HCT116 (cell line): ENCODE data around the gene SLC6A11.

ENCODE experiments used
- EGR1 ChIP-seq: IDR thresholded peaks from 2 replicates; pipeline ENCODE4 v1.6.1; 2012; ENCODE audit warnings: low read depth
- EZH2 ChIP-seq: fragments of 200-600 bp; sonication (generic); IDR thresholded peaks from 2 replicates; pipeline ENCODE4 v1.6.1; 2017; ENCODE audit warnings: antibody characterized with exemption, mixed run types
- EZH2phosphoT487 ChIP-seq: fragments of 200-600 bp; IDR thresholded peaks from 2 replicates; pipeline ENCODE4 v1.6.1; 2018; ENCODE audit warnings: antibody characterized with exemption, borderline replicate concordance
- JUND ChIP-seq: IDR thresholded peaks from 2 replicates; pipeline ENCODE4 v1.6.1; 2012
- POLR2A ChIP-seq: IDR thresholded peaks from 2 replicates; pipeline ENCODE4 v1.7.0; 2011; ENCODE audit warnings: borderline replicate concordance; ENCODE audit not compliant: insufficient read depth, insufficient read length; ENCODE audit errors: extremely low read depth
- POLR2AphosphoS5 ChIP-seq: IDR thresholded peaks from 2 replicates; pipeline ENCODE4 v1.6.1; 2011; ENCODE audit warnings: mild to moderate bottlenecking, low read depth, low read length, moderate library complexity
- SP1 ChIP-seq: IDR thresholded peaks from 2 replicates; pipeline ENCODE4 v1.6.1; 2012; ENCODE audit warnings: low read depth
- YY1 ChIP-seq: IDR thresholded peaks from 2 replicates; pipeline ENCODE4 v1.6.1; 2011; ENCODE audit warnings: low read length, low read depth, moderate library complexity, mild to moderate bottlenecking; ENCODE audit not compliant: insufficient replicate concordance; ENCODE audit errors: extremely low read depth
- ZBTB33 ChIP-seq: IDR thresholded peaks from 2 replicates; pipeline ENCODE4 v1.6.1; 2011; ENCODE audit warnings: mild to moderate bottlenecking, low read length, moderate library complexity; ENCODE audit not compliant: insufficient replicate concordance; ENCODE audit errors: extremely low read depth
- TF ChIP-seq, protein P1 (sequence below), 3 experiments: fragments of 200-600 bp in 1 of 3; sonication (generic) in 1 of 3; IDR thresholded peaks in 2 of 3; conservative IDR thresholded peaks in 1 of 3; 2 replicates each; pipeline ENCODE4 v1.5.1; 2012 to 2017; ENCODE audit warnings: low read depth in 2 of 3, low read length in 2 of 3, antibody characterized with exemption in 1 of 3, borderline replicate concordance in 1 of 3, control low read depth in 1 of 3, mild to moderate bottlenecking in 1 of 3, mixed read lengths in 1 of 3, mixed run types in 1 of 3, moderate library complexity in 1 of 3; ENCODE audit not compliant: insufficient read depth in 1 of 3

DNA sequence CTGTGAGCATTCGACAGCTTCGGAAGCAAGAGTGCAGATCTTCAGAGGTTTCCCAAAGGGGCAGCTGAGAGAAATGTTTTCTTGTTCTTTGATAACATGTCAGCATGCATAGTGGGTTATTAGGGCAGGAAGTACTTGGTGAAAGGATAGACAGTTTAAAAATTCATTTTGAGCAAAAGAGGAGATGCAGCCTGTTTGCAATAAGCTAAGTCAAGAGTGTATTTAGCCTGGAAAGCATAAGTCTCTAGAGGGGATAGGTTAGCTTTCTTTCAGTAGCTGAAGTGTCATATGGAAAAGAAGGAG is 7.4 kb downstream of the SLC6A11 start:
- TF ChIP-seq EZH2 (no peak), SP1 (no peak), POLR2A (no peak), POLR2AphosphoS5 (no peak), ZBTB33 (no peak), JUND (no peak), EGR1 (no peak), EZH2phosphoT487 (no peak), YY1 (no peak)
- TF ChIP-seq, protein P1, sequence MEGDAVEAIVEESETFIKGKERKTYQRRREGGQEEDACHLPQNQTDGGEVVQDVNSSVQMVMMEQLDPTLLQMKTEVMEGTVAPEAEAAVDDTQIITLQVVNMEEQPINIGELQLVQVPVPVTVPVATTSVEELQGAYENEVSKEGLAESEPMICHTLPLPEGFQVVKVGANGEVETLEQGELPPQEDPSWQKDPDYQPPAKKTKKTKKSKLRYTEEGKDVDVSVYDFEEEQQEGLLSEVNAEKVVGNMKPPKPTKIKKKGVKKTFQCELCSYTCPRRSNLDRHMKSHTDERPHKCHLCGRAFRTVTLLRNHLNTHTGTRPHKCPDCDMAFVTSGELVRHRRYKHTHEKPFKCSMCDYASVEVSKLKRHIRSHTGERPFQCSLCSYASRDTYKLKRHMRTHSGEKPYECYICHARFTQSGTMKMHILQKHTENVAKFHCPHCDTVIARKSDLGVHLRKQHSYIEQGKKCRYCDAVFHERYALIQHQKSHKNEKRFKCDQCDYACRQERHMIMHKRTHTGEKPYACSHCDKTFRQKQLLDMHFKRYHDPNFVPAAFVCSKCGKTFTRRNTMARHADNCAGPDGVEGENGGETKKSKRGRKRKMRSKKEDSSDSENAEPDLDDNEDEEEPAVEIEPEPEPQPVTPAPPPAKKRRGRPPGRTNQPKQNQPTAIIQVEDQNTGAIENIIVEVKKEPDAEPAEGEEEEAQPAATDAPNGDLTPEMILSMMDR (IDR thresholded peaks at IDR 0.05 in 2 of 3, conservative IDR thresholded peaks at IDR 0.05 in 1 of 3; ENCODE audit: borderline replicate concordance in 1 of 3, insufficient read depth in 1 of 3, low read depth in 2 of 3, low read length in 2 of 3), result no peak
